ENCODE measurements around the gene RHOT1. TPM values are rescaled to one million over a fixed set of nuclear protein-coding genes. Genes with fewer than 3 reads are reported as not detected.

The RHOT1 gene
- total and polyA plus RNA-seq, 2 donors (not counting 3 experiments of a cell fraction or from before 2014, with no cell fraction given), result 23.5 to 28.8 TPM

GRCh38 chr17:32191306-32191705 lies 49.0 kb downstream of the RHOT1 start:
- FAIRE-seq (no peak), DNase-seq (ENCODE audit: low read depth, low spot score) (peak; percentile 65)
- ChIA-PET CTCF (interaction anchor here (0.8 to 3.8 kb wide), 6 partner anchors 9 to 184 kb away, joined by 3 to 16 read pairs (median 4); partner anchors contain the start of genes LRRC37B and RHOT1), POLR2A (no interaction called here)
- H3K9ac ChIP-seq (replicated peaks; ENCODE audit: extremely low read depth, insufficient read depth, low read length), result peak overlapping the region; percentile 76
- no TSS peak for BruUV-seq (replicated peaks)
- no peaks in the 10 kb centered on the region for H3K9me1 ChIP-seq (replicated peaks; ENCODE audit: control insufficient read depth, extremely low read depth, insufficient read depth, low read length)
- intact Hi-C loops (cut with micrococcal nuclease) (no loop called here), dilution Hi-C loops (cut with MboI; ENCODE audit: extremely low pct_ligation_motif_present, low sequenced_read_pairs) (no loop called here)
- peak overlapping the region; percentile 95 for H3K27ac ChIP-seq (ENCODE audit: insufficient read depth, low read depth, low read length)
- H3K4me2 ChIP-seq (ENCODE audit: insufficient read depth, low read length), result peak overlapping the region; percentile 76
- peaks cover 17% of the 10 kb centered on the region for H3K4me1 ChIP-seq (ENCODE audit: control insufficient read depth, extremely low read depth, insufficient read depth, low read length)
- H3K79me2 ChIP-seq (ENCODE audit: control insufficient read depth, insufficient read depth, low read length), result no peaks in the 10 kb centered on the region
- H4K20me1 ChIP-seq (replicated peaks; ENCODE audit: control insufficient read depth, extremely low read depth, insufficient read depth, low read length), result no peaks in the 10 kb centered on the region
- peak overlapping the region; percentile 13 for H2AFZ ChIP-seq (ENCODE audit: low read depth, low read length)
- H3K36me3 ChIP-seq (ENCODE audit: control insufficient read depth in 2 of 2, extremely low read depth in 1 of 2, insufficient read depth in 2 of 2, low read length in 2 of 2), result peaks cover 3 to 4% of the 10 kb centered on the region in 2 experiments
- TF ChIP-seq JUN (IDR thresholded peaks at IDR 0.05; ENCODE audit: borderline replicate concordance, insufficient read depth, insufficient read length, low read depth) (peak; percentile 68), POLR2A (IDR thresholded peaks at IDR 0.05; ENCODE audit: low read depth, low read length) (no peak), GATA2 (IDR thresholded peaks at IDR 0.05; ENCODE audit: insufficient read depth, insufficient read length, low read depth, low read length) (no peak), POLR2AphosphoS5 (IDR thresholded peaks at IDR 0.05; ENCODE audit: insufficient read depth, low read depth, low read length) (no peak), MYC (IDR thresholded peaks at IDR 0.05; ENCODE audit: low read depth, low read length) (no peak), FOS (IDR thresholded peaks at IDR 0.05; ENCODE audit: borderline replicate concordance, insufficient read depth, low read length) (peak; percentile 78)
- TF ChIP-seq, protein P1, sequence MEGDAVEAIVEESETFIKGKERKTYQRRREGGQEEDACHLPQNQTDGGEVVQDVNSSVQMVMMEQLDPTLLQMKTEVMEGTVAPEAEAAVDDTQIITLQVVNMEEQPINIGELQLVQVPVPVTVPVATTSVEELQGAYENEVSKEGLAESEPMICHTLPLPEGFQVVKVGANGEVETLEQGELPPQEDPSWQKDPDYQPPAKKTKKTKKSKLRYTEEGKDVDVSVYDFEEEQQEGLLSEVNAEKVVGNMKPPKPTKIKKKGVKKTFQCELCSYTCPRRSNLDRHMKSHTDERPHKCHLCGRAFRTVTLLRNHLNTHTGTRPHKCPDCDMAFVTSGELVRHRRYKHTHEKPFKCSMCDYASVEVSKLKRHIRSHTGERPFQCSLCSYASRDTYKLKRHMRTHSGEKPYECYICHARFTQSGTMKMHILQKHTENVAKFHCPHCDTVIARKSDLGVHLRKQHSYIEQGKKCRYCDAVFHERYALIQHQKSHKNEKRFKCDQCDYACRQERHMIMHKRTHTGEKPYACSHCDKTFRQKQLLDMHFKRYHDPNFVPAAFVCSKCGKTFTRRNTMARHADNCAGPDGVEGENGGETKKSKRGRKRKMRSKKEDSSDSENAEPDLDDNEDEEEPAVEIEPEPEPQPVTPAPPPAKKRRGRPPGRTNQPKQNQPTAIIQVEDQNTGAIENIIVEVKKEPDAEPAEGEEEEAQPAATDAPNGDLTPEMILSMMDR (IDR thresholded peaks at IDR 0.05; ENCODE audit: extremely low read depth in 1 of 2, insufficient read depth in 1 of 2, low read depth in 1 of 2, low read length in 2 of 2), result no peak
- H3K27me3 ChIP-seq (ENCODE audit: control insufficient read depth in 2 of 2, insufficient read depth in 2 of 2, low read length in 2 of 2), result no peaks in the 10 kb centered on the region
- H3K4me3 ChIP-seq (replicated peaks in 1 of 3; ENCODE audit: insufficient read depth in 1 of 3, low read depth in 1 of 3, low read length in 3 of 3), result peak overlapping the region in 1 of 3 experiments; percentile 5
- no peaks in the 10 kb centered on the region for H3K9me3 ChIP-seq (replicated peaks; ENCODE audit: control insufficient read depth, insufficient read depth, low read length)

Data from endothelial cell of umbilical vein (primary cell).